ENCODE data around the gene ZNF497.

- no peak for TF ChIP-seq CTCF (IDR thresholded peaks at IDR 0.05)
- no peak for TF ChIP-seq POLR2A (IDR thresholded peaks at IDR 0.05)
These were observed 13.0 kb downstream of the ZNF497 start for GRCh38 chr19:58349590-58349989.
